T-helper 1 cell (primary cell): ENCODE results near the gene C2CD2.

Experiments used
- DNase-seq, 5 donors: peaks; one replicate each; pipeline ENCODE4 v3.0.0-alpha.2; 2012 to 2020

C2CD2 gene

GRCh38 chr21:41861255-41861654 lies 92.6 kb downstream of the C2CD2 start:
- no peak for DNase-seq

GRCh38 chr21:41859297-41859980 lies 94.4 kb downstream of the C2CD2 start:
- DNase-seq, result no peak

DNA sequence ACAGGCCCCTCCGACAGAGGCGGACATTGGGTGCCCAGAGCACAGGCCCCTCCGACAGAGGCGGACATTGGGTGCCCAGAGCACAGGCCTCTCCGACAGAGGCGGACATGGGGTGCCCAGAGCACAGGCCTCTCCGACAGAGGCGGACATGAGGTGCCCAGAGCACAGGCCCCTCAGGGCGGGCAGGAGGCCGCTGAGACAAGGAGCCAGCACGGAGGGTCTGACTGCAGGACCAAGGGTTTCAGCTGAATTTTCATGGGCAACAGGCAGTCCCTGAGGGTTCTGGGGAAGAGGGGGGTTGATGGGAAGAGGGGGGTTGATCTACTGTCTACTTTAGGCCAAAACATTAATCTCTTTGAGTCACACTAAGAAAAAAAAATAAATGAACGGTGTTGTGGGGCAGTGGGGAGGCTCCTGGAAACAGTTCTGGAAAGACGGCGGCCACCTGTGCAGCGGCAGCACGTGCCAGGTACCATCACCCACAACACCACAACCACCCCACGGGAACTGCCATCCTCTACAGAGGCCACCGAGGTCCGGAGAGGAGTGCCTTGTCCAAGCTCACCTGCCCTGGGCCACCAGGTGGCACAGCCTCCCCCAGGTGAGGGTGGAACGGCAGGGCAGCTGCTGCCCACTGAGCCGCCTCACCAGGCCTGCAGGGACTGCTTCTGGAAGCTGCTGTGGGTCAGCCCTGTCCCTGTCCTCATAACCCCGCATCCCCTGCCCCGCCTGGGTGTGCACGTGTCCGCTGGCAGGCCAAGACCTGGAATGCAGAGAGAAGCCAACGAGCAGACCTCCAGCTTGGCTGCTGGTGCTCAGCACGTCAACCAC lies 95.1 kb downstream of the C2CD2 start:
- DNase-seq, result no peak

GRCh38 chr21:41857771-41858300 lies 96.0 kb downstream of the C2CD2 start:
- no peak for DNase-seq

GRCh38 chr21:41856572-41856971 lies 97.2 kb downstream of the C2CD2 start:
- DNase-seq, result no peak

DNA sequence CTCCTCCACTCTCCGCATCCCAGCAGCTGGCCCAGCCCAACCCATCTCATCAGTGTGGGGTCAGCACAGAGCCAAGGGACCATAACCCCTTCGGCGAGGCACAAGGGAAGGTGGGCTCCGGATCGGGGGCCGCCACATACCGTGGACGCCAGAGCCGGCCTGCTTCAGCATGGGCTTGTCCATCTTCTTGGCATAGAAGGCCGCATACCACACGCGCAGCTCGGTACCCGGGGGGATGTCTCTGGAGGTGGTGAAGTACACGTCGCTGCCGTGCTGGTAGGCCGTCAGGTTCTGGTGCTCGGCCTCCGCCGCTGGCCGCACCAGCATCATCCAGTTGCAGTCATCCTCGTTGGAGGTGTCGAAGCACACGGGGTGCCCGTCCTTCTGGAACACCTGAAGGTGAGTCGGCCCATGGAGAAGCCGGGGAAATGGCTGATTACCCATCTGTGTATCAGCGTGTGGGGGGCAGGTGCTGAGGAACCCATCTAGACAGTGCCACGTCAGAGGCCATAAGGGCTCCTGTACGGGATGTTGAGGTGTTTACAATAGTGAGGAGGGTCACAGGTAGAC lies 99.3 kb downstream of the C2CD2 start:
- DNase-seq, result no peak

- no peak for DNase-seq
Measured at GRCh38 chr21:41852929-41853320, 100.9 kb downstream of the C2CD2 start.

GRCh38 chr21:41852151-41852928 lies 101.5 kb downstream of the C2CD2 start:
- no peak for DNase-seq

GRCh38 chr21:41851090-41851790 lies 102.6 kb downstream of the C2CD2 start:
- DNase-seq, result no peak

DNA sequence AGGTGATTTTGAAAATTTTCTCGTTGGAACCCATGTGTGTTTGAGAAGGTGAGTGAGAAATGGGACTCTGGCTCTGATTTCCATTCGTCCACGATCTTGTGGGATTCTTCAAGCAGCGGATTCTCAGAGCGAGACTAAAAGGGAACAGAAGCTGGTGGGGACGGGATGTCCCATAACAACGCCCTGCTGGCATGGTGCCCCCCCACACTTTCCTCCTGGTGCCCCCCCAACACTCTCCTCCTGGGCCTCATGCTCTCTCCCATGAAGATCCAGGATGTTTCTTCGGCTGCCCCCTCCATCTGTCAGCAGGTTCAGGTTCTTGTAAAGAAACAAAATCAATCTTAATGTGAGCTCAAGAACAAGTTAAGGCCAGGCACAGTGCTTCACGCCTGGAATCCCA lies 103.7 kb downstream of the C2CD2 start:
- DNase-seq, result no peak

- DNase-seq, result no peak
Measured at GRCh38 chr21:41848958-41849580, 104.7 kb downstream of the C2CD2 start.

GRCh38 chr21:41848533-41848932 lies 105.3 kb downstream of the C2CD2 start:
- no peak for DNase-seq

GRCh38 chr21:41847066-41847804 lies 106.6 kb downstream of the C2CD2 start:
- DNase-seq, result no peak

DNA sequence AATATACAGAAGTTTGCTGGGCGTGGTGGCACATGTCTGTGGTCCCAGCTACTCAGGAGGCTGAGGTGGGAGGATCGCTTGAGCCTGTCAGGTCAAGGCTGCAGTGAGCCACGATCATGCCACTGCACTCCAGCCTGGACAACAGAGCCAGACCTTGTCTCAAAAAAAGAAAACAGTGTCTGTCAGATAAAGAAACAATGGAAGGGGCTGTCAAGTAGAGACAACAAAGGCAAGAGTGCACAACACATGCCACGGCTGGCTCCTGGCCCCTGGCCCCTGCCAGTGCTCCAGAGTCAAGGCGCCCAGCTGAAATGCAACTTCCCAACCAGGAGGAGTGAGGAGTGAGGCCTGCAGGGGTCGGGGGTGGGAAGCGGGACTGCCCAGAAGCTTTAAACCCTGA lies 107.3 kb downstream of the C2CD2 start:
- no peak for DNase-seq

- DNase-seq, result no peak
Measured at GRCh38 chr21:41846033-41846317, 107.8 kb downstream of the C2CD2 start.

GRCh38 chr21:41845310-41846032 lies 108.3 kb downstream of the C2CD2 start:
- no peak for DNase-seq

GRCh38 chr21:41843584-41843983 lies 110.2 kb downstream of the C2CD2 start:
- no peak for DNase-seq

DNA sequence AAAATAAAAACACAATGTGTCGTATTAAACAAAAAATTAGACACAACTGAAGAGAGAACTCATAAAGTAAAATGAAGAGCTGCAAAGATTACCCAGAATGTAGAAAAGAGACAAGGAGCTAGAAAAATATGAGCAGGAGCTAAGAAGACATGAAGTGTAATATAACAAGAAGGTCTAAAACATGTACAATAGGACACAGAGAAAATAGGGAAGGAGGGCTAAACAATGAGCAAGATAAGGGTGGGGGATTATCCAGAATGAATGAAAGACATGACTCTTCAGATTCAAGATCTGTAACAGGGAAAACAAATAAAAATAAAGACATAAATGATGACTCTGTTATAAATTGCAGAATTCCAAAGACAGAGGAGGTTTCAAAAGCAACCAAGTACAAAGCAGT lies 112.9 kb downstream of the C2CD2 start:
- DNase-seq, result no peak

DNA sequence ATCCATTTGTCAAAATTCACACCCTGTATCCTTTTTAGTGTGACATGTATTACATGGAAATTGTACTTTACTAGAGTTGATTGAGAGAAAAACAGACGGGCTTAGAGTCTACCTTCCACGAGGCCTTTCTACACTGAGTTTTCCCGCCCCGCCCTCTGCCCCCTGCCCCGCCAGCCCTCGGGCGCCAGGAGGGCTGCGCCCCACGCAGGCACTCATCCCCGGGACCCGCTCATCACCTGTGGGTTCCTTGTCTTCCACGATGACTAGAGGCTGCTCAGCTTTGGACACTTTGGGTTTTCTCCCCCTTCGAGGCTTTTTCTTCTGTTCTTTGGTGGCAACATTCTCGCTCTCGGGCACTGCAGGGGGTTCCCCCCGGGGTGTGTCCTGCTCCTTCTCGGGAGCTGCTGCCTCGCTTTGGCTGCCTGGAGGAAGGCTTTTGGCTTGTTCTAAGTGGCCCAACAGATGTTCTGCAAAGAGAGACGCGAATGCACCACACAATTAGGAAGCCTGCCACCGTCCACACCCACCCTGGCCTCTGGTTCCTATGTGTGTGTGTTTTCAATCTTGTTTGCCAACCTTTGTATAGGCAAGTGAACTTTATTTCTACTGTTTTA lies 114.3 kb downstream of the C2CD2 start:
- no peak for DNase-seq

DNA sequence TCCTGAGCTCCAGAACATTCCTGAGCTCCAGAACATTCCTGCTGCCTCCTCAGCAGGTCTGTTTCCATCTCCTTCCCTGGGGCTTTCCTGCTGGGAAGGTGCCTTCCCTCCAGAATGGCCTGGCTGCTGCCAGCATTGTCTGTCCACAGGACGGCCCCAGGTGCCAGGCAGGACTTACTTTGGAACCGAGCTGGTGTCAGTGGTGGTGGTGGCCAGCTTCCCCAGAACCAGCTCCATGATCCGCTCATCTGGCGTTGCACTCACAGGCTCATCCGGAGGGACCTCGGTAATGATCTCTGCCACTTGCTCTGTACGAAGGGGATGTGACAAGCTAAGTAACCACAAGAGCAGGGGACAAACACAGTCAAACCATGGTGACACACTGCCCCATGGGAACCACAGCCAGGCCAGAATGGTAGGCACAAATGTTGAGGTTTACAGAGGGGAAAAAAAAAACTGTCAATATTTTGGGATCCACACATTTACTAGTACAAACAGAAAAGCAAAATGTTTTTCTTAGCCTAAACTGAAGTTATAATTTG lies 116.0 kb downstream of the C2CD2 start:
- no peak for DNase-seq
